Left cardiac atrium (tissue), 4 donors: ENCODE measurements around the gene PCDH9. TPM values are rescaled to one million over a fixed set of nuclear protein-coding genes. Genes with fewer than 3 reads are reported as not detected.
"Not testable (repeated sequence)": the region's sequence is repeated elsewhere in the genome, so short reads cannot be mapped to it uniquely, and the experiment has no call there.

Source experiments
- ATAC-seq, 2 donors: fragments of 200-7000 bp; cut with Tn5 transposase; one replicate each; pipeline ENCODE4 v1.9.1; 2020; ENCODE audit warnings: mild to moderate bottlenecking in 2 of 2, moderate library complexity in 2 of 2
- DNase-seq: peaks from one replicate; pipeline ENCODE4 v3.0.0-alpha.2; 2020
- intact Hi-C, 2 donors: fragments of 100-400 bp; cut with DNase I; formaldehyde crosslinking; loops; one replicate each; pipeline versions ENCODE4 v1.14.1 to v1.15.1; 2022 to 2023
- total RNA-seq, 2 donors: library from RNA; stranded (reverse); fragmentation: NEBNext Ultra II Directional; extraction: Animal tissue kit (Norgen Biotek cat#: 25700); gene quantifications; one replicate each; pipeline ENCODE4 v1.2.1, GENCODE V29; 2021
- donor health status: DM: no; HTN: yes; CAD: no.
- donor health status: DM: no; HTN: yes; CAD: no; lungs with severe emphysema.
- donor health status: DM: yes; HTN: yes; CAD: no.
- donor health status: Dilated cardiomyopathy.

The PCDH9 gene
- total RNA-seq, 2 donors from 2014 or later, result 17.9 to 19.0 TPM

- intact Hi-C loops, result no loop called here
- peak in 1 of 2 donors; percentile 59 for ATAC-seq
Measured at GRCh38 chr13:66781241-66781640, 448.9 kb downstream of the PCDH9 start.

GRCh38 chr13:66780814-66781213, 449.3 kb downstream of the PCDH9 start:
- DNase-seq, result no peak
- peak in 1 of 2 donors; percentile 62 for ATAC-seq
- intact Hi-C loops, result no loop called here

More at GRCh38 chr13:66781241-66781640, 448.9 kb downstream of the PCDH9 start:
- no peak for DNase-seq

- ATAC-seq (no peak), DNase-seq (no peak)
- intact Hi-C loops, result no loop called here
Measured at GRCh38 chr13:66778461-66778860, 451.7 kb downstream of the PCDH9 start.

- DNase-seq, result no peak
- no peak for ATAC-seq
- intact Hi-C loops, result no loop called here
Measured at GRCh38 chr13:66775196-66775595, 454.9 kb downstream of the PCDH9 start.

- intact Hi-C loops, result no loop called here
- ATAC-seq (no peak), DNase-seq (no peak)
Measured at GRCh38 chr13:66774046-66774445, 456.1 kb downstream of the PCDH9 start.

GRCh38 chr13:66765559-66765958, 464.6 kb downstream of the PCDH9 start:
- intact Hi-C loops, result no loop called here
- no peak for DNase-seq
- no peak for ATAC-seq

- intact Hi-C loops, DNase-seq, ATAC-seq: not testable (repeated sequence)
Measured at GRCh38 chr13:66760678-66761077, 469.5 kb downstream of the PCDH9 start.

- no peak for DNase-seq
- ATAC-seq, result no peak
- intact Hi-C loops, result no loop called here
Measured at GRCh38 chr13:66759919-66760318, 470.2 kb downstream of the PCDH9 start.

GRCh38 chr13:66751691-66752090, 478.4 kb downstream of the PCDH9 start:
- ATAC-seq (no peak), DNase-seq (no peak)
- intact Hi-C loops, result no loop called here

- intact Hi-C loops, result no loop called here
- ATAC-seq, result no peak
- no peak for DNase-seq
Measured at GRCh38 chr13:66748712-66749111, 481.4 kb downstream of the PCDH9 start.

- no peak for DNase-seq
- intact Hi-C loops, result no loop called here
Measured at GRCh38 chr13:66745307-66745706, 484.8 kb downstream of the PCDH9 start.

GRCh38 chr13:66723576-66723975, 506.6 kb downstream of the PCDH9 start:
- DNase-seq (no peak), ATAC-seq (no peak)
- intact Hi-C loops, result no loop called here

More at GRCh38 chr13:66745307-66745706, 484.8 kb downstream of the PCDH9 start:
- no peak for ATAC-seq

GRCh38 chr13:66716538-66716937, 513.6 kb downstream of the PCDH9 start:
- no peak for ATAC-seq
- intact Hi-C loops, result no loop called here
- no peak for DNase-seq

- DNase-seq (no peak), ATAC-seq (no peak)
- intact Hi-C loops, result no loop called here
Measured at GRCh38 chr13:66714795-66715194, 515.3 kb downstream of the PCDH9 start.

GRCh38 chr13:66704110-66704509, 526.0 kb downstream of the PCDH9 start:
- ATAC-seq (no peak), DNase-seq (no peak)
- intact Hi-C loops, result no loop called here

- intact Hi-C loops, result no loop called here
Measured at GRCh38 chr13:66703597-66703996, 526.5 kb downstream of the PCDH9 start.

GRCh38 chr13:66700117-66700601, 530.0 kb downstream of the PCDH9 start:
- ATAC-seq, result no peak
- DNase-seq, result no peak
- intact Hi-C loops, result no loop called here

More at GRCh38 chr13:66703597-66703996, 526.5 kb downstream of the PCDH9 start:
- DNase-seq (no peak), ATAC-seq (no peak)

- ATAC-seq (no peak), DNase-seq (no peak)
- intact Hi-C loops, result no loop called here
Measured at GRCh38 chr13:66693656-66694055, 536.5 kb downstream of the PCDH9 start.

- DNase-seq (no peak), ATAC-seq (no peak)
- intact Hi-C loops, result no loop called here
Measured at GRCh38 chr13:66691149-66691548, 539.0 kb downstream of the PCDH9 start.

- peak in 1 of 2 donors; percentile 41 for ATAC-seq
- intact Hi-C loops, result loop anchor here in 1 of 2 donors (10.0 kb wide), 1 partner anchor 535 kb away; no protein-coding TSS in a partner anchor
- DNase-seq, result no peak
Measured at GRCh38 chr13:66689628-66690027, 540.5 kb downstream of the PCDH9 start.

GRCh38 chr13:66689037-66689619, 541.0 kb downstream of the PCDH9 start:
- intact Hi-C loops, result loop anchor here in 1 of 2 donors (10.0 kb wide), 1 partner anchor 536 kb away; no protein-coding TSS in a partner anchor
- DNase-seq (no peak), ATAC-seq (peak in 1 of 2 donors; percentile 8)
